ENCODE measurements around the gene C10orf71.
A peak's percentile ranks its signal among the peaks of the same experiment; 100 is the strongest.

Gene C10orf71

GRCh38 chr10:49292565-49293207, 6.3 kb upstream of the C10orf71 start:
- Mint-ChIP-seq H3K36me3 (ENCODE audit: low read depth) (no peaks in the 10 kb centered on the region), H3K9me3 (no peaks in the 10 kb centered on the region), H3K27me3 (ENCODE audit: low read depth, poor library complexity) (peaks cover 8% of the 10 kb centered on the region), H3K4me3 (no peak overlapping the region), H3K27ac (no peak overlapping the region), H3K4me1 (peaks cover 70% of the 10 kb centered on the region)
- no peak for DNase-seq
- TF ChIP-seq, protein P1, sequence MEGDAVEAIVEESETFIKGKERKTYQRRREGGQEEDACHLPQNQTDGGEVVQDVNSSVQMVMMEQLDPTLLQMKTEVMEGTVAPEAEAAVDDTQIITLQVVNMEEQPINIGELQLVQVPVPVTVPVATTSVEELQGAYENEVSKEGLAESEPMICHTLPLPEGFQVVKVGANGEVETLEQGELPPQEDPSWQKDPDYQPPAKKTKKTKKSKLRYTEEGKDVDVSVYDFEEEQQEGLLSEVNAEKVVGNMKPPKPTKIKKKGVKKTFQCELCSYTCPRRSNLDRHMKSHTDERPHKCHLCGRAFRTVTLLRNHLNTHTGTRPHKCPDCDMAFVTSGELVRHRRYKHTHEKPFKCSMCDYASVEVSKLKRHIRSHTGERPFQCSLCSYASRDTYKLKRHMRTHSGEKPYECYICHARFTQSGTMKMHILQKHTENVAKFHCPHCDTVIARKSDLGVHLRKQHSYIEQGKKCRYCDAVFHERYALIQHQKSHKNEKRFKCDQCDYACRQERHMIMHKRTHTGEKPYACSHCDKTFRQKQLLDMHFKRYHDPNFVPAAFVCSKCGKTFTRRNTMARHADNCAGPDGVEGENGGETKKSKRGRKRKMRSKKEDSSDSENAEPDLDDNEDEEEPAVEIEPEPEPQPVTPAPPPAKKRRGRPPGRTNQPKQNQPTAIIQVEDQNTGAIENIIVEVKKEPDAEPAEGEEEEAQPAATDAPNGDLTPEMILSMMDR (IDR thresholded peaks at IDR 0.05): no peak

- no peak for DNase-seq
- peaks cover 75% of the 10 kb centered on the region for H3K4me1 Mint-ChIP-seq
- H3K4me3 Mint-ChIP-seq: no peak overlapping the region
- no peaks in the 10 kb centered on the region for H3K36me3 Mint-ChIP-seq (ENCODE audit: low read depth)
- H3K27me3 Mint-ChIP-seq (ENCODE audit: low read depth, poor library complexity): peaks cover 8% of the 10 kb centered on the region
- TF ChIP-seq, protein P1 (IDR thresholded peaks at IDR 0.05): no peak
- no peak overlapping the region for H3K27ac Mint-ChIP-seq
- H3K9me3 Mint-ChIP-seq: no peaks in the 10 kb centered on the region
These were observed 5.8 kb upstream of the C10orf71 start for GRCh38 chr10:49293208-49293603.

DNA sequence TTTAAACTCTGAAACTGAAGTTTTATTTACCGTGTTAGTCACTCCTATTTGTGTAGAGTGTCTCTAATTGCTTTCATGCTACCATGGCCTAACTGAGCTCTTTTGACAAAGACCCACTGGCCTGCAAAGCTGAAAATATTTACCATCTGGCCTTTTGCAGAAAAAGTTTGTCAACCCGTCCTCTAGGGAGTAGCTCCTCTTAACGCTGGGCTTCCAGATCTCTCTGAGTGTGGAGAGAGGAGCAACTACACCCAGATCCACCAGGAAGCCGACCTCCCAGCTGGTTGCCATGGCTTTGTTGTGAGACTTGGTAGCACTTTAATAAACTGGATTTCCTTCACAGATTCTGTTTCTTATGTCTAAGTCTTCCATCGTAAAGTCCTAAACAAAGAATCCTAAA, 4.2 kb upstream of the C10orf71 start:
- TF ChIP-seq, protein P1 (IDR thresholded peaks at IDR 0.05): no peak
- Mint-ChIP-seq H3K27me3 (ENCODE audit: low read depth, poor library complexity) (peaks cover 6% of the 10 kb centered on the region), H3K4me1 (peaks cover 86% of the 10 kb centered on the region), H3K4me3 (no peak overlapping the region), H3K36me3 (ENCODE audit: low read depth) (no peaks in the 10 kb centered on the region), H3K9me3 (no peaks in the 10 kb centered on the region), H3K27ac (no peak overlapping the region)
- DNase-seq: no peak

- TF ChIP-seq, protein P1 (IDR thresholded peaks at IDR 0.05): no peak
- Mint-ChIP-seq H3K9me3 (no peaks in the 10 kb centered on the region), H3K27me3 (ENCODE audit: low read depth, poor library complexity) (peaks cover 5% of the 10 kb centered on the region), H3K4me1 (peaks cover 86% of the 10 kb centered on the region), H3K27ac (no peak overlapping the region), H3K4me3 (no peak overlapping the region), H3K36me3 (ENCODE audit: low read depth) (no peaks in the 10 kb centered on the region)
- no peak for DNase-seq
These were observed 3.7 kb upstream of the C10orf71 start for GRCh38 chr10:49295297-49295696.

GRCh38 chr10:49296382-49296781, 2.6 kb upstream of the C10orf71 start:
- TF ChIP-seq, protein P1 (IDR thresholded peaks at IDR 0.05): no peak
- no peaks in the 10 kb centered on the region for H3K36me3 Mint-ChIP-seq (ENCODE audit: low read depth)
- no peak for DNase-seq
- no peak overlapping the region for H3K27ac Mint-ChIP-seq
- no peak overlapping the region for H3K4me3 Mint-ChIP-seq
- H3K4me1 Mint-ChIP-seq: peaks cover 86% of the 10 kb centered on the region
- no peaks in the 10 kb centered on the region for H3K9me3 Mint-ChIP-seq
- H3K27me3 Mint-ChIP-seq (ENCODE audit: low read depth, poor library complexity): peaks cover 5% of the 10 kb centered on the region

DNA sequence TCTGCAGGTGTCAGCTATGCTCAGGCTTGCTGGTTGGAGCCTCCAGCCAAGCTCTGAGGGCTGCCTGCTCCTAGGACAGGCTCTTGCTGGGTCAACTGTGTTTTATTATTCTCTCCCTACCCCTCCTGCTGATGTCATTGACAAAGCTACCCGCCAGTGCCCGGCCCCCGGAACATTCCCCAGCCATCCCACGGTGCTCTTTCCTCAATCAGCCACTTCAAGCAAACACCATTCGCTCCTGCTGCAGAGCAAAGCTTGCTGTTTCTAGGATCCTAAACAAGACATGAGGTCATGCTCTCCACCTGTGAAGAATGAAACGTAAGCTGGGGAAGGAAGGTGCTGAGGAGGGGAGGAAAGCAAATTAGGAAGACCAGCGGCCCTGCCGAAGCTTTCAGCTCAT, 2.1 kb upstream of the C10orf71 start:
- Mint-ChIP-seq H3K36me3 (ENCODE audit: low read depth) (no peaks in the 10 kb centered on the region), H3K4me1 (peaks cover 82% of the 10 kb centered on the region), H3K4me3 (peak overlapping the region; percentile 41), H3K9me3 (no peaks in the 10 kb centered on the region), H3K27ac (no peak overlapping the region), H3K27me3 (ENCODE audit: low read depth, poor library complexity) (peaks cover 5% of the 10 kb centered on the region)
- peak; percentile 14 for DNase-seq
- TF ChIP-seq, protein P1 (IDR thresholded peaks at IDR 0.05): no peak
